Stimulated activated CD8-positive, alpha-beta memory T cell treated with anti-CD3 and anti-CD28 coated beads, Interleukin-7, amount 100 ng/mL, for 48 hours (primary cell): ENCODE measurements around the gene CAMTA1.

Experiments used
- DNase-seq, 2 donors: peaks; one replicate each; pipeline ENCODE4 v3.0.0-alpha.2; 2020; ENCODE audit warnings: low read depth in 1 of 2; ENCODE audit errors: extremely low read depth in 1 of 2

The CAMTA1 gene

DNA sequence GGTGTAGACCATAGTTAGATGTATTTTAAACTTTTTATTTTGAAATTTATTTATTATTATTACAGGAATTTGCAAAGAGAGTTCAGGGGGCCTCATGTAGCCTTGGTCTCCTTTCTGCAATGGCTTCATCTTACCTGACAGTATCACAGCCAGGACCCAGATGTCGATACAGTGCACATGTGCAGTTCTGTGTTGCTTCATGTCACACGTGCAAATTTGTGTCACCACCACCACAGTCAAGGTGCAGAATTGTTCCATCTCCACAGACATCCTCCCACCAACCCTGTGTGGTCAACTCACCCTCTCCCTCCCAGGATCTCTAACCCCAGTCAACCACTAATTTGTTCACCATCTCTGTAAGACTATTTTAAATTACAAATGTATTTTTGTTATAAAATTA is 184.5 kb downstream of the CAMTA1 start:
- no peak for DNase-seq

DNA sequence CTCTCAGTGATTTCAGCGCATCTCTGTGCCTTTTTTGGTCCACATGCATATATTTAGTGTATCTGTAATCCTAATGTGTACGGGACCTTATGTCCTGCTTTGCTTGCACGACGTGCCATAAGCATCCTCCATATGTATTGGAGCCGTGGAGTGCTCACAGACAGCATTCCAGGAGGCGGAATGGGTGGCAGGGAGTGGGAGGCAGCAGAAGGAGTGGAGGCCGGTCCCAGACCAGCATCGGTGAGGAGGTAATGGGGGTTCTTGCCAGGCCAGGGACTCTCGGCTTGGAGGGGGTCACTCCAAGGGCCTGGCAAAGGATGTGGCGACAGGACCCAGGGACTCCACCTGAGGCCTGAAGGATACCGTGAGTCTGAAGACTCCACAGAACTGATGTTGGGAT is 185.0 kb downstream of the CAMTA1 start:
- DNase-seq, result no peak

DNA sequence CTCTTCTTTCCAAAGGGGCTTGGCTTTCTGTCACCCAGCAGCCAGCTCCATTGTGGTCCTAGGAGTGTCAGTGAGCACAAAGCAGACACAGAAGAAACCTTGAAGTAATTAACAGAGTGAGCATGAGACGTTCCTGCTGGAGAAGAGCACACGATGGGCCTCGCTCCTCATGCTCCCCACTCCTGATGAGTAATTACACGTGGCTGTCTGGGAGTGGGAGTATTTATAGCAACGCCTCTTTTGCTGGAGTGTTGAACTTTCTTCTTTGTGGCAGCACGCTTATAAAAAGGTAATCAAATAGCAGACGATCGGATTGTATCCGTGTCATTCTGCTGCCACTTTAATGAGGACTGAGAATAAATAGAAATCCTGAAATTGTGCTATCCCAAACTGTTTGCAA is 185.8 kb downstream of the CAMTA1 start:
- DNase-seq, result no peak

DNA sequence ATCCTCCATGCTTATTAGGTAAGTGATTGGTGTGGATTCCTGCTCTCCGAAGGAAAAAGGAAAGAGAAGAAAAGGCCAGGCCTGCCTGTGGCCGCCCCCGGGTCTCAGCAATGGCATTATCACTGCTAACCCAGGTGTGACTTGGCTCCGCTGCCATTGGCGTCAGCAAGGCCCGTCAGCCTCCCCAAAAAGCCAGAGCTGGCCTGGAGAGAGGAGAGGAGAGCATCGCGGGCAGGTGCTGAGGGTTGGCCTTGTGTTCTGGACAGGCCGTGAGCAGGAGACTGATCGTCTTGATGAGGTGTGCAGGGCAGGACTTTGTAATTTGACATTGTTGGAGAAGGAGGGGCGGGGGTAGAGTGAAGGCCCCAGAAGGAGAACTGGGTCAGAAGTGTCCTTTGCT is 186.4 kb downstream of the CAMTA1 start:
- no peak for DNase-seq

DNA sequence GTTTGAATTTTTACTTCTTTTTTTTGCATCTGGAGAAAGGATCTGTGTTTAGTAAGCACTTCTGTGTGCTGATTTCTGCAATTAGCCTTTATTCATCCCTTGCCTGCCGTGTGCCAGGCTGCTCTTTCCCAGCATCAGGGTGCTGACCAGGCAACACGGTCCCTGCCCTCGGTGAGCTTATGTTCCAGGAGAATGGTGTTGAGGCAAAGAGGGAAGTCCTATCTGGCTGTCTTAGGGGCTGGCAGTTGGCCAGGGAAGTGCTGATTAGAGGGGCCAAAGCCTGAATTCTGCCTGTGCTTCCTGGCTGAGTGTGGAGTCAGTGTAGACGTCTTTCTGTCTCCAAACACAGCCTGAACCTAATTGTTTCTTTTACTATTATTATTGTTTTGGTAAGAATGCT is 187.1 kb downstream of the CAMTA1 start:
- no peak for DNase-seq

DNA sequence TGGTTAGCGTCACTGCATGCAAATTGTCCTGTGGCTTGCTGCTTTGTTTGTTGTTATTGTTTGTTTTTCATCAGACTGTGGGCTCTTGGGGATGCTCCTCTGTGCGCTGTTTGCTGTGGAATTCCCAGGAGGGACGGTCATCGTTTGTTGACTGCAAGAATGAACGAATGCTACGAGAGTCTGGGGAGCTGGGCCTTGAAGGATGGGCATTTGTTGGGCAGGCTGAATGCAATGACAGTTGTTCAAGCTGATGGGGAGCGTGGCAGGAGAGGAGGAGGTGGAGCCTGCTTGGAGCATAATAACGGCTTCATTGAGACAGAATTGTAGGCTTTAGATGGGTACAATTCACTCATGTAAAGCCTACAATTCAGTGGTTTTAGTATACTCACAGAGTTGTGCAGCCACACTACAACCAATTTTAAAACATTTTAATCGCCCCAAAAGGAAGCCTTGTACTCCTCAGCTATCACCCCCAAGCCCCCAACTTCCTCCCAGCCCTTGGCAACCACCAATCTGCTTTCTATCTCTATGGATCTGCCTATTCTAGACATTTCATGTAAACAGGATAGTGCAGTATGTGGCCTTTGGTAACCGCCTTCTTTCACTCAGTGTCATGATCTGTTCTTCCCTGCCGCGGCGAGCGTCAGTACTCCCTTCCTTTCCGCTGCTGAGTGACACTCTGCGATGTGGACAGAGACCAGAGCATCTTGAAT is 190.2 kb downstream of the CAMTA1 start:
- no peak for DNase-seq

DNA sequence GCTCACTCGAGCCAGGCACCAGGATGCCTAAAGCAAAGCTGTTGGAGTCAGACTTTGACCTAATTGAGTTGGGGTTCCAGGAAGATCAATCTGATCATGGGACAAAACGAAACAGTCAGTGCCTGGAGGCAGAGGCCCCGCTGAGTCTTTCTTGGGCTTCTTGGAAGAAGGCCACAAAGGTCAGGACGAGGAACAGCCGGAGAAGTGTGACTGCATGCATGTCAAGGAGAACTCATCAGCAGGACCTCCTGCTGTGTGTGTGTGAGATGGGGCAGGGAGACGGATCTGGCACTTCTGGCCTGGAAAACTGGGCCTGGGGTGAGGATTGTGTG is 190.8 kb downstream of the CAMTA1 start:
- DNase-seq, result no peak

DNA sequence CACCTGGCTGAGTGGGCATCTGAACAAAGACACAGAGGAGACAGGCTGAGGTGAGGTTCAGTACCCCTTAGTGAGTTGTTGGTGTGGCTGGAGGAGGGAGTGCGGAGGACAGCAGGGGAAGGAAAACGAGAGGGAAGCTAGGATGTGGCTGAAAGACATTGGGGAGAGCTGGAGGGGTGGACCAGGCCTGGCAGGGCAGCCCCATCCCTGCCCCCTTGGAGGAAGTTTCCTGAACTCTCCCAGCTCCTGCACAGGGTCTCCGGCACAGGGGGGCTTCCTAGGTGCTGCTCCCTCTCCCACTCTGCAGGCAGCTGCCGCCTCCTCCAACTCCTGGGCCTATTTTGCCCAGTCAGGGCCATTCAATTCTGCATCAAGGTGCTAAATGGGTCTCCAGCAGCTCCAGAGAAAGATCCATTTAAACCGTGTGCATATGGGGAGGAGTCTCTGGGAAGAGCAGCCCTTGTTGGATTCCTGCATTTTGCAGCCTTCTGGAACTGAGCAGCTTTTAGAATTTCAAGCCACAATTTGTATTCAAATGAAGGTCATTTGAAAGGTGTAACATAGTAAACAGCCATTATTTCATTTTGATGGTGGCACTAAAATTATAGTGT is 193.9 kb downstream of the CAMTA1 start:
- DNase-seq, result no peak

DNA sequence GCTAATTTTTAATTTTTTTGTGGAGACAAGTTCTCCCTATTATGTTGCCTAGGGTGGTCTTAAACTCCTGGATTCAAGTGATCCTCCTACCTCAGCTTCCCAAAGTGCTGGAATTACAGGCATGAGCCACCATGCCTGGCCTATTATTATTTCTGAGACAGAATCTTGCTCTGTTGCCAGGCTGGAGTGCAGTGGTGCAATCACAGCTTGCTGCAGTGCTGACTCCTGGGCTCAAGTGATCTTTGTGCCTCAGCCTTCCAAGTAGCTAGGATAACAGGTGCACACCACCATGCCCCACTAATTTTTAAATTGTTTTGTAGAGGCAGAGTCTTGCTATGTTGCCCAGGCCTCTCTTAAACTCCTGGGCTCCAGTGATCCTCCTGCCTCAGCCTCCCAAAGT is 196.3 kb downstream of the CAMTA1 start:
- DNase-seq, result no peak

DNA sequence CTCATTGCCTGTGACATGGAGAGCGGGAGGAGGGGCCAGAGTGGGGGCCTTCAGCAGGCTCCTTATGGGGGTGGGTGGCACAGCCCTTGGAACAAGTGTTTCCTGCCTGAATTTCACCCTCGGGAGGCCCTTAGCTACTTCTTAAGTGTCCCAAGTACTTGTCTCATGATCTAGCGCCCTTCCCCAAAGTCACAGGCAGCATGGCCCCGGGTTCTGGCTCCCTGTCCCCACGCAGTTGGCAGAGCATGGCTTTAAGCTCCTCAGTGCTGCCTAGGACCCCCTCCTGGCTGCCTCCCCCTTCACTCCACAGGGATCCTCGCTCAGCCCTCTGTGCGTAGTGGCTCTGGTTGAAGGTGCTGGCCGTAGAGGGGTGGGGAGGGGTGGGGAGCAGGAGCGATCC is 197.2 kb downstream of the CAMTA1 start:
- DNase-seq, result no peak

DNA sequence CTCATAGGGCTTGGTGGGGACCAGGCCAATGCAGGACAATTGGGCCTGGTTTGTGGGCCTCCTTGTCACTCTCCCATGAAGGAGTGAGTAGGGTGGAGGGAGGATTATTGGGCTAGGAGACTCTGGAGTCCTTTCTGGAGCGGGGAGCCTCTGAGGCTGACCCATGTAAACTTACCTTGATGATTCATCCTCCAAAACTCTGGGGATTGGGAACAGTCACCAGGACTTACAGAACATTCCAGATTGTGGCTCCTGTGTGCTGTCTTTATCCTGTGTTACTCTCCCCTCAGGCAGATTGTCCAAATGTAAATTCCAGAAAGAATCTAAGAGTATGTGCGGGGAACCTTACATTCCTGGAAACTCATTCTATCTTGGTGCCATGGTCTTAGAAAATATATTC is 197.6 kb downstream of the CAMTA1 start:
- DNase-seq, result no peak

DNA sequence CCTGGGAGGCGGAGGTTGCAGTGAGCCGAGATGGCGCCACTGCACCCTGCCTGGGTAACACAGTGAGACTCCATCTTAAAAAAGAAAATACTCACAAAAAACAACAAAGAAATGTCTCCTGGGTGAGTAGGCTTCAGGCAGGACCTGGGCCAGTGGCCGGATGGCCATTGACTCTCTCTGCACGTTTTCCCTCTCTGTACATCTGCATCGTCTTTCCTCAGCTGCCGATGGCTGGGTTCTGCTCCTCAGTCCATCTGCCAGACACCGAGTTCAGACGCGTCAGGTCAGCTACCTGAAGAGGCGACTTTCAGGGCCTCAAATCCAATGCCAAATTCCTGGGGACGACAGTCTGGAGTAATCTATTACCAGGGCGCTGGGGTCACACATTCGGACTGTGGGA is 199.3 kb downstream of the CAMTA1 start:
- DNase-seq, result no peak

DNA sequence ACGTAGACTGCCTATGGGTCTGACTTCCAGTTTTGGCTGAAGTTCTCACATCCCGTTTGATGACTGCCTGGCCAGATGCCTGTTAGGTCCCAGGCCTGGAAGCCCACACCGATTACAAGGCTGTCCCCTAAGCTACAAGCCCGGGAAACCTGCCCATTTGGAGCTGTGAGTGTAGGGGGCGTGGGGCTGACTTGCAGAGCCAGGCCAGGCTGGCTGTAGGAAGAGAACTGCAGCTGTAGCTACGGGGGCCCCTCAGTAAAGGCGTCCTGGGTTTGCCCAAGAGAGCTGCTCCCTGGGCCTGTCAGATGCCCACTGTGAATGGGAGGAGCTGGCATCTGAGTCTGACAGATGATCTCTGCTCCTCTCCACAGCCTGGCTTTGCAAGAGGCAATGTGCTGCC is 199.7 kb downstream of the CAMTA1 start:
- DNase-seq, result no peak

DNA sequence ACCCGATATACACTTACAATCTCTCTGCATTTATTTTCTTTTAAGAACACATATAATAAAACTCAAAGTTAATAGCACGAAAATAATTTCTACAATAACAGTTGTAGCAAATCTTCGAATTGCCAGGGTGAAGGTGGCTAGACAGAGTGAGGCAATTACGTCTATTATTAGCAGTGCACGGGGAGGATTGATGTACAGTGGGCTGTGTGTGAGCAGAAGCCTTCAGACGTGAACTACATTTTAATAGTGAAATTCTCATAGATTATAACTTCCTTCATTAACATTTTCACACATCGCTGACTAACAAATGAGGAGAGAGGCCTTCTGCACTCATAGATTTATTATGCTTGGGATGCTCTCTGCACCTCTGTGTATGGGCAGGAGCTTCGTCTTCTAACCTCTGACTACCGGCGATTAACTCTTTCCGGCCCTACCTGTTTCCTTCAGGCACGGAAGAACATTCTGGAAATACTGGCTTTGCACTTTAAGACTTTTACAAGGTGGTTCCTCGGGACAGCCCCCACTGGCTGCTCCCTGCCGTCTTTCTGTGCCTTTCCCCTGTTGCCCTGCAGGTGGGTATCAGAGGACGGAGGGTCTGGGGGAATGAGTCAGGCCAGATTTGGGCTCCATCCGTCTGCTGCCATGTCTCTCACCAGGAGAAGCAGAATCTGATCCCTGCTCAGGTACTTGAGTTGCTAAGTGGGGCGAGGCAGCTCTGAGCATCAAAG is 200.5 kb downstream of the CAMTA1 start:
- no peak for DNase-seq

DNA sequence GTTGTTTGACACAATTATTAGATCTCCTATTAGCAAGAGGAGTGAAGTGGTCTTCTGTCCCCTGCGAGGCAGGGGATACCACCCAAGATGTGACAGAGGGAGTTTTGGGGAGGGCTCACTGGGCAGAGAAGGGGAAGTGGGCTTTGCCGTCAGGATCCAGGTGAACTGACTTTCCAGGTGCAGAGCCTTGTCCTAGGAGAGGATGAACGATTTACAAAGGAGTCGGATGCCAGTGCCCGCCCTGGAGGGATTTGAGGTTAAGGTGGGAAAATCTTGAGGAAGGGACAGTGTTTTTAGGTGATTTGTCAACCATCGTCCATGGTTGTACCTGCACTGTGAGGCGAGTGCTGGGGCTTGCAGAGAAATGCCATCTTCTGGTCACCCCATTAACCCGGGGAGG is 201.0 kb downstream of the CAMTA1 start:
- no peak for DNase-seq

DNA sequence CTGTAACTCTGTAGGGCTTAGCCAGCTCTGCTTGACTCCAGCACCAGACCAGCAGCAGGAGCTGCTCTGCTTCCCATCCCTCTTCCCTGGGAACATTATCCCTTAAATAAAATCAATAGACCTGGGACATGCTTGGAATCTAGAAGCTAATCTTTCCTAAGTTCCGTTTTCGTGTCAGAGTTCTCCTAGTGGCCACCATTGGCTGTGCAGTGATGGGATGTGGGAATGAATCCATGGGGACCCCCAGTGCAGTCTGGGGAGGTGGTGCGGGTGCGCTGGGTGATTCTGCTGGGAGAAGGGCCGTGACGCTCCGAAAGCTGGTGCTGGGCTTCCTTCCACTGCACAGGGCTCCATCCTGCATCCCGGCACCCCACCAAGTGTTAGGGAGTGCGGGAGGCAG is 202.7 kb downstream of the CAMTA1 start:
- no peak for DNase-seq

DNA sequence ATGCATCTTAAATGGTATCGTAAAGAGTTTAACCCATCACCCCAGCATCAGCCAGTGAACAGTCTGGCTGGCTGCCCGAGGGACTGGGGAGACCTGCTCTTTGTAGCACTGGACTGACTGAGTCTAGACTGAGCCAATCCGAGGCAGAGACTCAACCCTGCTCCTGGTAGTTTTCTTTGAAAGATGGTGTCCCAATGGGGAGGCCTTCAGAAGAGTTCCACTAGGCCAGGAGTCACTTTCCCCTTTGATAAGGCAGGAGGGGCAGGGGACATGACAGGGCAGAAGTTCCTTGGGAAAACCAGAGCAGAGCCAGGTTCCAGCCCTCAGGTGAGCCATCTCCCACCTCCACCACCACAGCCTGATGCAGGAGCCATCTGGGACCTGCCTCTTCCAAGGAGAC is 203.5 kb downstream of the CAMTA1 start:
- no peak for DNase-seq

DNA sequence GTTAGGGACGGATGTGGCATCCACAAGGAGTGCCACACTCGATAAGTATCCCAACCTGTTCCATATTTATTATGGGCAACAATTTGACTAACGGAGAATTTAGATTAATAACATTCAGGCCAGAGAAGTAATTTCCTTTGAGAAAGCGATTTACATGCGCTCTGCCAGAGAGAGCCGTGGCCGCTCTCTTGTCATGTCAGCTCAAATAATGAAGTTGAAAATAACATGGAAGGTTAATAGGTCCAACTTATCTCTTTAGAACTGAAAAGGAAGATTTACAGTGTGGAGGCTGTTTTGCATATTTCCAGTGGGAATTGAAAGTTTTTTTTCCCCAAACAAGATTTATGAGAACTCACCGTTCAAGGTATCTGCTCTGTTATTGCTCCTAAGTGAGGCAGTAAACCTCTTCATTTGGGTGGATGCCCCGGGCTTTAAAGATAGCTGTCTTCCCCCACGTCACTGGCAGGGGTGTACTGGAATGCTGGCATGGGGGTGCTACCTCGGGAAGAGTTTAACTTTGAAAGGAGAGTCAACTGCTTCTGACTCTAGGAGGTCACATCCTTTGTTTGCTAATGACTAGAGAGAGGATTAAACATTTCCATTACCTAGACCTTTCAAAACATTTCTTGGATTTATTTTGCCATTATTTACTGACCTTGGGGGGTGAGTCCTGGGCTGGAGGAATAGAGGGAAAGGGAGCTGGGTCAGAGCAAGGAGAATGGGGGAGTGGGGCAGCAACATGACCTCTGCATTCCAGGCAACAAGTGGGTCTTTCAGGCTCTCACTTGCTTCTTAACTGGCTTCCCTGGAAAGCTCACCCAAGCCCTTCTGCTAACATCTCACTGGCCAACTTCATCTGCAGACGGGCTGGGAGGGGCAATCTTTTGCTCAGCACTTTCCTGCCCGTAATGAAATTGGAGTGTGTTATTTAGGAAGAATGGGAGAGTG is 204.2 kb downstream of the CAMTA1 start:
- no peak for DNase-seq

DNA sequence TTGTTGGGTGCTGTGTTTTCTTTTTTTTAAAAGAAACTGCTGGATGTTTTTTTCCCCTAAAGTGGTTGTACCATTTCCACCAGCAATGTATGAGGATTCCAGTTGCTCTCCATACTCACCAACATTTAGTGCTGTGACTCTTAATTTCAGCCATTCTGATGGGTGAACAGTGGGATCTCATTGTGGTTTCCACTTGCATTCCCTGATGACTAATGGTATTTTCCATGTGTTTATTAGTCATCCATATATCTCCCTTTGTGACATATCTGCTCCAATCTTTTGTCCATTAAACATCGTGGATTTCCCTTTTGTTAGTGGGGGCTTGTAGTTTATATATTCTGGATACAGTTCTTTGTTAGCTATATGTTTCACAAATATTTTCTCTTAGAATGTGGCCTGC is 206.0 kb downstream of the CAMTA1 start:
- no peak for DNase-seq

DNA sequence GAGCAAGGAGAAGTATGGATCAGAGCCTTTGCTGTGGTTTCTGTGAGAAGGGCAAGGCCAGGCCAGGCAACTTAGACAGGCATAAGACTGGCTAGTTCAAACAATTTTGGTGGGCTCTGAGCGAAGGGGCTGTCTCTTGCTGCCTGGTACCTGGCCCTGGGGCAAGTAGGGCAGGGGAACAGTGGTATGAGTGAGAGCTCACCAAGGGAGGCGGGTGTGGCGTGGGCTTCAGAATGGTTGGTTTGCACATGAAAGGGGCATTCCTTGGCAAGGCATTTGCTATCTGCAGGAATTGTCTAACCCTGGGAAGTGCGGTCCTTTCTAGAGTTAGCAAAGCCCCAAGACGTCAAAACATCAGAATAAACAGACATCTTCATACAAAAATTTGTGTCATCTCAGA is 210.5 kb downstream of the CAMTA1 start:
- DNase-seq, result no peak

DNA sequence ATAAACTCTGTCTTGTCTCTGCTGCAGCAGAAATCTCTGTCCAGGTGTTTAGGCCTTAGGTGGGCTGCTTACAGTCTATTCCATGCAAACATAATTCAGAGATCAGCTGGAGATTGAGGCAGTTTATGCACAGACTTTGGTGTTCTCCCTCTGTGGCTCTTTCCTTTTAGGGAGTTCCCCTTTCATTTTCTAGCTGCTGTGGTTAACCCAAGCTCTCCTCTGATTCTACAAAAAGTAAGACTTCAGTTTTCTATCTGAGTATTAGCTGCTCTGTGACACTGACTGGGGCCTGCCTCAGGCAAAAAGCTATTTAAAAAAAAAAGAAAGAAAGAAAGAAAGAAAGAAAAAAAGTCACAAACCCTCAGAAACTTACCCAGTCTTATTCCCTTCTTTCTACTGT is 211.1 kb downstream of the CAMTA1 start:
- DNase-seq, result no peak
